NCI-H2196 (cell line): Measurements from ENCODE around the gene RNF31.

Experiments
- DNase-seq: peaks from one replicate; lab custom pipeline; 2025; ENCODE audit not compliant: unreplicated experiment; lab: John Stamatoyannopoulos, UW

Gene RNF31

DNA sequence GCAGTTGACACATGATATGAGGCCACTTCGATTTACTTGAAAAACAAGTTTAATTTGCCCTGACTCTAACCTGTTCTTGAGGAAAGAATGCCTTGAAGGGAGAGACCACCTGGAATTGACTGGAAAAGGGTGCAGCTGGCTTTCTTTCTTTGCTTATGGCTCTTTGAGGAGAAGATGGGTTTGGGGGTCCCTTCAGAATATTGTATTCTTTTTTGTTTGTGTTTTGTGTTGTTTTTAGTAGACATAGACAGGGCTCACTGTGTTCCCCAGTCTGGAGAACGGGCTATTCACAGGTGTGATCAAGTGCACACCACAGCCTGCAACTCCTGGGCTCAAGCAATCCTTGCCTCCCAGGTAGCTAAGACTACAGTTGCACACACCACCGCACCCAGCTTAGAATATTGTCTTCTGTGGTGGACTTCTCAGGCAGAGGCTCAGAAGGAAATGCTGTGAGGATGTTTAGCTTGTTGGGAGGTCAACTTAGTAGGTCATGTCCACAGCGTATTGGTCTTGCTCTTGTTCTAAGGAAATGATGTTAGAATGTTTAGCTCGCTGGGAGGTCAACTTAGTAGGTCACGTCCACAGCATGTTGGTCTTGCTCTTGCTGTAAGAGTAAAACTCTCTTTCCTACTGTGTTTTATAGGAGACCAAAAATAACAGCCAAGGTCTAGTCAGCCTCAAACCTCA, 31.0 kb upstream of the RNF31 start:
- no peak for DNase-seq

DNA sequence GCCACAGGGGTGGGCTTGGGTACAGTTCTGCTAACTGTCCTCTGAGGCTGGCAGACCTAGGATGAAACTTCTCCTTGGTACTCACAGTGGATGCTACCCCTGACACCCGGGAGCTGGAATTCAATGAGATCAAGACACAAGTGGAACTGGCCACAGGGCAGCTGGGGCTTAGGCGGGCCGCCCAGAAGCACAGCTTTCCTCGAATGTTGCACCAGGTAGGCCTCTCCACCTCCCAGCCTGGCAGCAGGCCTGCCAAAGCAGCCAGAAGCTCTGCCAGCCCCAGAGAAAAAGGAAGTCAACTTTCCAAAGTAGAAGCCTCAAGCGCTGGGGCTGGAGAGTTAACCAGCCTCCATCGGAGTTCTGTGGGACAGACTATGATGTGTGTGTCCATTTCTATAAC, 30.1 kb upstream of the RNF31 start:
- DNase-seq, result no peak

DNA sequence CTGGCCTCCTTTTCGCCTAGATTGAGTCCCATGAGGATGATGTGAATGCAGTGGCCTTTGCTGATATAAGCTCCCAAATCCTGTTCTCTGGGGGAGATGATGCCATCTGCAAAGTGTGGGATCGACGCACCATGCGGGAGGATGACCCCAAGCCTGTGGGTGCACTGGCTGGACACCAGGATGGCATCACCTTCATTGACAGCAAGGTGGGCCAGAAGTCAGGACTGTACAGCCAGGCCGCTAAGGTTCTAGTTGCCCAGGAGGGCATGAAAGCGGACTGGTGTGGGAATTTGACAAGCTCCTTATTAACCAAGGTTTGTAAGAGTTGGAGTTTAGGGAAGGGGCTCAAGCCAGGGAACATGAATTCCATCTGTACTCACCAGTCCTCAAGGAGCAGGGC, 27.6 kb upstream of the RNF31 start:
- no peak for DNase-seq

DNA sequence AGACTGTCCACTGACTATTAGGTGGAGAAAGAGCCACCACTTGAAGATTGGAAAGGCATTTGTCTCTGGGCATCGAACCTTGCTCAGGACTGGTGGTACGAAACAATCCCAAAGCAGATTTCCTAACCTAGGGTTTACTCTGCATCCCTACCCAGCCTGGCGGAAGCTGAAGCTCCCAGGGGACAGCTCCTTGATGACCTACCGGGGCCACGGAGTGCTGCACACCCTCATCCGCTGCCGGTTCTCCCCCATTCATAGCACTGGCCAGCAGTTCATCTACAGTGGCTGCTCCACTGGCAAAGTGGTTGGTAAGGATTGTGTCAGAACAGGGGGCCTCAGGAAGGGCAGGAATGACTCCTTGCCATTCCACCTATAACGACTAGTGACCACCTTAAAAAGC, 26.1 kb upstream of the RNF31 start:
- no peak for DNase-seq

DNA sequence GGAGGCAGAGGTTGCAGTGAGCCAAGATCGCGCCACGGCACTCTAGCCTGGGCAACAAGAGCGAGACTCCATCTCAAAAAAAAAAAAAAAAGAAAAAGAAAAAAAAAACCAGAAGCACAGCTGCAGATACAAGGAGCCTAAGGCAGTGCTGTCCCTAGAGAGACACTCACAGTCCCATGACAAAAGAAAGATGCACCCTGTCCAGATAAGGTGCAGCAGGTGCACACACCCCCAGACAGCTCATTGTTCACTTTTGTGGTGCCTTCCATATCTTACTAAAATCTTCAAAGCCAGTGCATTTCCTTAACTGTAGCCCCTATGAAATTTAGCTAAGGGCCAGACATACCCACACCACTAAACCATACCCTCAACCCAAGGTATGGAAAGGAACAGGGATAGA, 24.9 kb upstream of the RNF31 start:
- DNase-seq, result no peak

DNA sequence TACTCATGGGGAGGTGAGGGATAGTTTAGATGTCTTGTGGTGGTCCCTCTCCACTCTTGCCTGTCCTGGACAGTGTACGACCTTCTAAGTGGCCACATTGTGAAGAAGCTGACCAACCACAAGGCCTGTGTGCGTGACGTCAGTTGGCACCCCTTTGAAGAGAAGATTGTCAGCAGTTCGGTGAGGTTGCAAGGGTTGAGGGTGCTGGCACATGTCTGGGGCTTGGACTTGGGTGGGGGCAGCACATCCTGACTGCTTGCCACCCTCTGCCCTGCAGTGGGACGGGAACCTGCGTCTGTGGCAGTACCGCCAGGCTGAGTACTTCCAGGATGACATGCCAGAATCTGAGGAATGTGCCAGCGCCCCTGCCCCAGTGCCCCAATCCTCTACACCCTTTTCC, 24.4 kb upstream of the RNF31 start:
- DNase-seq, result no peak

DNA sequence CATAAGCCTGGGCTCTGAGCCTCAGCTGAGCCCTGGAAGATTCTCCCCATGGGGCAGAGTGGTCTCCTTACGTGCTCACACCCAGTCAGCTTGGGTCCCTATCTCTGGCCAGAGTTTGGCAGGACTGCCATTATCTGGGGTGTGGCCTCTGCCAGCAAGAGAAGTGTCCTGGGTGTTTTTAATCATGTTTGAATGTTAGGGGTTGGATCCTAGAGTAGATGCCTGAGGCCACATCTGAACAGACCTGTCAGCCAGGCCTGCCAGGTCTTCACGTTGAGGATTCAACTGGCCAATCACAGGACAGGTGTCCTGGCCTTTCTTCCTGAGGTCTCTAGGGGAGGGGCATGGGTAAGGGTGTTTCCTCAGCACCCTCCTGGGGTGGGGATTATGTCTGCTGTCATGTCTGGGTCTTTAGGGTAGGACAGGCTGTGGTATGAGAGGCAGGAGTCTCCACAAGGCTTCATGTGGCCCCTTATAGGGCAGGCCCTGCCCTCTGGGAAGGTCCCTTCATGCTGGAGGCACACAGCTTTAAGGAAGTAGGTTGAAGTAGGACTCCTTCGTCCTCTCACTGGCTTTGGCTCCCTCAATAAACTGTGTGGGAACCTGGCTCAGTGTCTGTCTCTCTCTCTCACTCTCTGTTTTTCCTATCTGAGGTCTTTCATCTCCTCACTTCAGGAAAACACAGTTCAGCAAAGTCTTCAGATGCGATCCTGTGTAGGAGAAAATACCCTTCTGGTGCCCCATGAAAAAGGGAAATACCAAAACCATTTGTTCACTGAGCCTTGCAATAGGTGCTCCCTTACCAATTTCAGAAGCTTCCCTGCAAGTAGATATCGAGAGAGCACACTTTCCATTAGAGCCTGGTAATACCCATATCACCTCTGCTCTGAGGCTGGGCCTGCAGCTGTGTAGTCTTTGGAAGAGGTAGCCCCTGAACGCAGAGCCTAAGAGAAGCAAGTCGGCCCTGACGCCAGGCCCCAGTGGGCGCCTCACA, 23.6 kb upstream of the RNF31 start:
- DNase-seq, result no peak

DNA sequence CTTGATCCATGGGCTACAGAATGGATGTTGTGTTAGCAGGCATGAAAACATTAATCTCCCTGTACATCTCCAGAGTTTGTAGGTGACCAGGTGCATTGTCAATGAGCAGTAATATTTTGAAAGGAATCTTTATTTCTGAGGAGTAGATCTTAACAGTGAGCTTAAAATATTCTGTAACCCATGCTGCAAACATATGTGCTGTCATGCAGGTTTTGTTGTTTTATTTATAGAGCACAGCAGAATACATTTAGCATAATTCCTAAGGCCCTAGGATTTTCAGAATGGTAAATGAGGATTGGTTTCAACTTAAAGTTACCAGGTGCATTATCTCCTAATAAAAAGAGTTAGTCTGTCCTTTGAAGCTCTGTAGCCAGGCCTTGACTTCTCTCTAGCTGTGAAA, 20.4 kb upstream of the RNF31 start:
- no peak for DNase-seq

DNA sequence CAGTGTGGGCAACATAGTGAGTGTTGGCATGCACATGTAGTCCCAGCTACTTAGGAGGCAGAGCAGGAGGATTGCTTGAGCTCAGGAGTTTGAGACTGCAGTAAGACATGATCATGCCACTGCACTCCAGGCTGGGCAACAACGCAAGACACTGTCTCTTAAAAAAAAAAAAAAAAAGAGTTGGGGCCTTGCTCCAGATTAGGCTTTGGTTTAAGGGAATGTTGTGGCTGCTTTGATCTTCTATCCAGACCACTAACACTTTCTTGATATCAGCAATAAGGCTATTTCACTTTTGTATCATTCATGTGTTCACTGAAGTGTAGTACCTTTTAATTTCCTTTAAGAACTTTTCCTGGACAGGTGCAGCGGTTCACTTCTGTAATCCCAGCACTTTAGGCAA, 19.6 kb upstream of the RNF31 start:
- no peak for DNase-seq

DNA sequence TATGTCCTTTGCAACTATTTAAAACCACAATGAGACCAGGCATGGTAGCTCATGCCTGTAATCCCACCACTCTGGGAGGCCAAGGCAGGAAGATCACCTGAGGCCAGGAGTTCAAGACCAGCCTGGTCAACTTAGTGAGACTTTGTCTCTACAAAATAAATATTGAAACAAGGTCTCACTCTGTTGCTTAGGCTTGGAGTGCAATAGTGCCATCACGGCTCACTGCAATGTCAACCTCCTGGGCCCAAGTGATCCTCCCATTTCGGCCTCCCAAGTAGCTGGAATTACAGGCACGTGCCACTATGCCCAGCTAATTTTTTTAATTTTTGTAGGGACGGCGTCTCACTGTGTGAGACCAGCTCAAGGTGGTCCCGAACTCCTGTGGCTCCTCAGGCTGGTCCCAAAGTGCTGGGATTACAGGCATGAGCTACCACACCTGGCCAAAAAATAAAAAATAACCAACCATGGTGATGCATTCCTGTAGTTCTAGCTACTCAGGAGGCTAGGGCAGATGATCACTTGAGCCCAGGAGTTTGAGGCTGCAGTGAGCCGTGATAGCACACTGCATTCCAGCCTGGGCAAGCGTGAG, 17.8 kb upstream of the RNF31 start:
- DNase-seq, result no peak

DNA sequence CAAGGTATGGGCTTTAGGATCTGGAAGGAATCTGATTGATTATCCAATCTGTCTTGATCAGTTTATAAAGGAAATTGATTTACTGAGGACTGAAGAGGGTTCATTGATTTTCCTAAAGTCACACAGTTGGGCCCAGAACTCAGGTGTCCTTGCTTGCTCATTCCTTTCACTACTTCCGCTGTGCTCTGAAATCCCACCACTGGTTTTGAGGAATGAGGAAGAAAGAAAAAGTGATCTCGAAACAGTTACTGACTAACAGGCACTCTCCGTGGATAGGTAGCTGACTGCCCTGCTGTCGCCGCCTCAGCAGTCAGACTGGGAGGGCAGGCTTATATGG, 16.9 kb upstream of the RNF31 start, which contains the start of gene FITM1:
Gene FITM1, plus strand, starts transcription at position 280 of the 337 bp plus-strand sequence. CDS start 905 bp downstream, outside the sequence.
- DNase-seq, result no peak

DNA sequence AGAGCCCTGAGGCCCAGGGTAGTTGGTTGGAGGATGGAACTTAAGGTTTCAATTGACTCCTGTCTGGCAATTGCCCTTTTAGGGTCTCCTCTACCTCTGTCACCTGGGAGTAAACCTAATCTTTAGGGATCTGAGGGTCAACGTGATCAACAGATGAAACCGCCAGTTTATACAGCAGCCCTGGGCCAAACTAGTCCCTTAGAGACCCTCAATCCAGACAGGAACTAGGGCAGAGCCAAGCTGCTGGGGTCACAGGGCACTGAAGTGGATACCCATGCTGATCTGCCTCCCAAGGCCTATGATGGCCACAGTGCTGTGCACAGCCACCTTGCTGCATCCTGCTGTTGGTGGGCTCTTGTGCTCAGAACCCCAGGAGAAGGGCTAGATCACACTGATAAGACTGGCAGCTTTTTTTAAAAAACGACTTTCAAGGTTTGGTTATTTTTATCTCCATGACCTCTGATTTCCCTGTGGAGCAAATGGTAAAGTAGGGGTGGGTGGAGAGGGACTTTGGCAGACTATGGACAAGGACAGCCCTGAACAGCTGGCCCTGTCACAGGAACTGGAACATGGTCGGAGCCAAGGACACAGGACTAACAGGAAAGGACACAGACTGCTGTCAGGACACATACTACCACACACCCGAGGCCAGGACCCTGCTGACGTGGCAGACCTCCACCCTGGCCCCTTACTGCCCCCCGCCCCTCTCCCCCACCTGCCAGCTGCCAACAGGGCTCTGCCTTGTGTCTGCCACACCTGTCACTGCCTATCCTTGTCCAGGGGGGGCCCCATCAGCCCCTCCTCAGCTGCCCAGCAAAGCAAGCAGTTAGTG, 16.4 kb upstream of the RNF31 start:
- DNase-seq, result no peak

DNA sequence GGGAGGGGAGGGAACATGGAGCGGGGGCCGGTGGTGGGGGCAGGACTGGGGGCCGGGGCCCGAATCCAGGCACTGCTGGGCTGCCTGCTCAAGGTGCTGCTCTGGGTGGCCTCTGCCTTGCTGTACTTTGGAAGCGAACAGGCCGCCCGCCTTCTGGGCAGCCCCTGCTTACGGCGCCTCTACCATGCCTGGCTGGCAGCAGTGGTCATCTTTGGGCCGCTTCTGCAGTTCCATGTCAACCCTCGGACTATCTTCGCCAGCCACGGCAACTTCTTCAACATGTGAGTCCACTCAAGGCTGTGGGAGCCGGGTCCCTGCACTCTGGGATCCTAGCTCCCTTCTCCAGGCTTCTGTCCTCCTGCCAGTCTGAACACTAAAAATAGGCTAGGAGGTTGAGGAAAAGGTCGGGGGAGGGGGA, 15.7 kb upstream of the RNF31 start:
- DNase-seq, result no peak

DNA sequence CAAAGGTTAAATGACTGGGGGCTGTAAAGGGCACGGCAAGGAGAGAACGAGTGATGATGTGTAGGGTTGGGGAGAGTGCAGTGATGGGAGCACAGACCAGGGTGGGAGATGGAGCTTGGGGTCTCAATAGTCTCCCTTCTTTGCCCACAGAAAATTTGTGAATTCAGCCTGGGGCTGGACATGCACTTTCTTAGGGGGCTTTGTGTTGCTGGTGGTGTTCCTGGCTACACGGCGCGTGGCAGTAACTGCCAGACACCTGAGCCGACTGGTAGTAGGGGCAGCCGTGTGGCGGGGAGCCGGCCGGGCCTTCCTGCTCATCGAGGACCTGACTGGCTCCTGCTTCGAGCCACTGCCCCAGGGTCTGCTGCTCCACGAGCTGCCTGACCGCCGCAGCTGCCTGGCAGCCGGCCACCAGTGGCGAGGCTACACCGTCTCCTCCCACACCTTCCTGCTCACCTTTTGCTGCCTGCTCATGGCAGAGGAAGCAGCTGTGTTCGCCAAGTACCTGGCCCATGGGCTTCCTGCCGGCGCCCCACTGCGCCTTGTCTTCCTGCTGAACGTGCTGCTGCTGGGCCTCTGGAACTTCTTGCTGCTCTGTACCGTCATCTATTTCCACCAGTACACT, 15.1 kb upstream of the RNF31 start:
- peak; percentile 89 for DNase-seq

DNA sequence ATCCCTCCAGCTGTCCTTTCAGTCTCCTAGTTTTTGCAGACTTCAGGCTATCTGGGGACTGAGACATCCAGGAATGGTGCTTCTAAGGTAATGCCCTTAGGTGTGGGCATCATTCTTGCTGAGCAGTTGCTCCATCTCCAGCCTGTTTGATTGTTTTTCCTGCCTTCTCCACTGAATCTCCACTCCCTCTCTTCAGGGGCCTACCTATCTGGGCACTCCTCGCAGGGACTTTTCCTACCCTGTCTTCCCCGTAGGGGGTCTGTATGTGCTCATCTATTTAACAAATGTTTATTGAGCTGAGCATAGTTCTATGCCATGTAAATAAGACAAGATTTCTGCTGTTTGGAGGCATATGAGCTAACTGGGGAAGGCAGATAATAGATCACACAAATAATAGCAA, 14.3 kb upstream of the RNF31 start:
- no peak for DNase-seq

DNA sequence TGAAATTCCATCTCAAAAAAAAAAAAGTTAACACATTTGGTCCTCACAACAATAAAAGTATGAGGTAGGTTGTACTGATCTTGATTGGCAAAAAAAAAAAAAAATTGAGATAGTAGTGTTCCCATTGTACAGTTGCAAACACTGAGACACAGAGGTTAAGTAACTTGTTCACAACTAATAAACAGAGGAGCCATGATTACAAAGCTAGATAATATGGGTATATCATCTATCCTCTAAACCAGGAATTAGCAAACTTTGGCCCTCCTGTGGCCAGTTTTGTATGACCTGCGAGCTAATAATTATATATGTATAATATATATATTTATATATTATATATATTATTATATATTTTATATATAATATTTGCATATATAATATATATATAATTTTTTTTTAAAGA, 13.6 kb upstream of the RNF31 start:
- no peak for DNase-seq

DNA sequence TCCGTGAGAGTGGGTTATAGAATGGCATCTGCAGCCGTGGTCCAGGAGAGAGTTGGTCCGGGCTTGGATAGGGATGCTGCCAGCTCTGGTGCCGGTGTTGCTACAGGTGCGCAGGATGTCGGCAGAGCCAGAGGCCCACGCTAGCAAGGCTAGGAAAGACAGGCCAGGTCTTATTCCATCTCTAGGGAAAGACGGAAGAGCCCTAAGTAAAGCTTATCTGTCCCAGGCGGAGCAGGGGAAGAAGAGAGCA, 11.8 kb upstream of the RNF31 start:
- no peak for DNase-seq

DNA sequence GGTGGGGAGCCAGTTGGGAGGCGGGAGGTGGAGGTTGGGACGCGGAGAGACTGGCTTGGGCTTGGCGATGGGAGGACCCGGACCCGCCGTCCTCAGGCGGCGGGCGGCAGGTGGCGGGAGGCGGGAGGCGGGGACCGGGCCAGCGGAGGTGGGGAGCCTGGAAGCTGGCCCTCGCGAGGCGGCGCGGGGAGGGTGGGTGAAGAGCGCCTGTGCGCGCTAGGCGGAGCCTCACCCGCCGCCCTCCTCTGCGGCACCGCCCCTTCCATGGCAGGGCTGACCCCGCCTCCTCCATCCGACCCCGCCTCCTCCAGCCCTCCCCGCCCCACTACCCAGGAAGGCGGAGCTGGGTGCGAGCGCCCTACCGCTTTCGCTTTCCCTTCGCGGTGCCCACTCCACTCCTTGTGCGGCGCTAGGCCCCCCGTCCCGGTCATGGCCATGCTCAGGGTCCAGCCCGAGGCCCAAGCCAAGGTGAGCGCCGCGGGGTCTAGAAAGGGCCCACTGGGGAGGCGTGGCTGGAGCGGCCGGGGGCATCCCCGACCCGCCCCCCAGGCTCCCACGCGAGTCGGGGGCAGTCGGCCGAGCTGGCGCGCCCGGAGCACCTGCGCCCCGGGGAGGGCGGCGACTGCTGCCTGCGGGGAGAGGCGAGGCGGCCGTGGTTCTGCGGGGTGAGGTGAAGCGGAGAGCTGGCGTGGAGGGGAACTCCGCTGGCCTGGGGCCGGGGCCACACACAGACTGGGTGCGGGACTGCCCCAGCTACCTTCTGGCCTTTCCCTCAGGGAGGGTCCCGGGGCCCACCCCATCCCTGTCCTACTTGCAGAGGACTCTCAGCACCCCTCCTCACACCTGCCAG, 11.2 kb upstream of the RNF31 start, which contains the start of gene PSME1:
Gene PSME1, plus strand, starts transcription at position 361 of the 850 bp plus-strand sequence. Its CDS starts 69 bp downstream, at position 430.
- peak; percentile 95 for DNase-seq

DNA sequence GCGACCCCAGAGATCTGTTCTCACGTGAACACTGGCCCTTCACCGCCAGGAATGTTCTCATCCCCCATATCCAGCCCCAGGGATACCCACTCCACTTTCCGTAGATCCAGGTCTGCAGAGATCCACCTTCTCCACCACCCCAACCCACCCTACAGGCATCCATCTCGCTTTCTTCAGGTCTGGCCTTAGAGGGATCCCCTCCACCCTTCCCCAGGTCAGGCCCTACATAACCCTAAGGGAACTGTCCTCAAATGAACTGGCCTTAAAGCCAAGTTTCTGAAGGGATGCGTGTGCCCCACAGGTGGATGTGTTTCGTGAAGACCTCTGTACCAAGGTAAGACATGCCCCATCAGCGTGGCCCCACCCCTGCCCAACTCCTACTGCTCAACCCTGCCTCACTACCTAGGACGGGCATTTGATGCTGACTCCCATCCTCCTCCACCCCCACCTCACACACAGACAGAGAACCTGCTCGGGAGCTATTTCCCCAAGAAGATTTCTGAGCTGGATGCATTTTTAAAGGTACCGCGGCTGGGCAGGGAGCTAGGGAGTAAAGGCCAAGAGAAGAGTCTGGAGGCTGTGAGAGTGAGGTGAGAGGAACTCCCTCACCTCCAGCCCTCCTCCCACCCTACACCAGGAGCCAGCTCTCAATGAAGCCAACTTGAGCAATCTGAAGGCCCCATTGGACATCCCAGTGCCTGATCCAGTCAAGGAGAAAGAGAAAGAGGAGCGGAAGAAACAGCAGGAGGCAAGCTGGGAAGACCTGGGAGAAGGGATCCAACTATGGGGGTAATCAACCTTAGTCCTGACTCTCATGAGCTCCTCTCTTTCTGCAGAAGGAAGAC, 10.4 kb upstream of the RNF31 start:
- DNase-seq, result no peak
